PC-9 (cell line): ENCODE results near the gene CC2D2A. TPM values are rescaled to one million over a fixed set of nuclear protein-coding genes. Genes with fewer than 3 reads are reported as not detected.

Experiments
- Bru-seq: library from RNA; stranded (reverse); fragments of 400-500 nt; gene quantifications from one replicate; lab custom pipeline; 2021; lab: Mats Ljungman, UMichigan
- BruChase-seq, 2 experiments: library from RNA; stranded (reverse); fragments of 400-500 nt; gene quantifications; one replicate each; lab custom pipeline; 2021; lab: Mats Ljungman, UMichigan
- BruUV-seq: library from RNA; stranded (reverse); fragments of 400-500 nt; replicated peaks from 2 replicates; lab custom pipeline; 2021; lab: Mats Ljungman, UMichigan
- CTCF ChIA-PET: fragments of 300-600 bp; sonication (Branson Sonifier 250); formaldehyde crosslinking; loops from one replicate; lab custom pipeline; 2022; ENCODE audit warnings: antibody characterized with exemption; lab: Charles Lee
- POLR2A ChIA-PET: fragments of 300-600 bp; sonication (Branson Sonifier 250); formaldehyde crosslinking; loops from one replicate; lab custom pipeline; 2022; ENCODE audit warnings: antibody characterized with exemption; ENCODE audit not compliant: unreplicated experiment; lab: Charles Lee
- DNase-seq, 2 experiments: peaks; one replicate each; pipeline versions ENCODE4 v3.0.0 to v3.0.0-alpha.2; 2015 to 2022; ENCODE audit warnings: mixed read lengths in 1 of 2
- H2AFZ ChIP-seq: fragments of 200-600 bp; sonication (generic); 2 replicates; pipeline ENCODE4 v1.8.1; 2017; ENCODE audit warnings: antibody characterized with exemption
- H3F3A ChIP-seq: fragments of 200-600 bp; sonication (generic); 2 replicates; pipeline ENCODE4 v1.8.1; 2017; ENCODE audit warnings: antibody characterized with exemption, mild to moderate bottlenecking, low read depth; ENCODE audit not compliant: insufficient read depth
- H3K27ac ChIP-seq: fragments of 200-600 bp; sonication (generic); 2 replicates; pipeline ENCODE4 v1.6.1; 2016; ENCODE audit warnings: mixed run types
- H3K27me3 ChIP-seq: fragments of 200-600 bp; sonication (generic); 2 replicates; pipeline ENCODE4 v1.6.1; 2016; ENCODE audit warnings: low read depth, mixed run types; ENCODE audit not compliant: insufficient read depth
- H3K36me3 ChIP-seq: fragments of 200-600 bp; sonication (generic); 2 replicates; pipeline ENCODE4 v1.6.1; 2016; ENCODE audit warnings: low read depth, mixed run types
- H3K4me1 ChIP-seq: fragments of 200-600 bp; sonication (generic); replicated peaks from 2 replicates; pipeline ENCODE4 v1.6.1; 2016; ENCODE audit warnings: mixed run types; ENCODE audit not compliant: insufficient read depth
- H3K4me2 ChIP-seq: fragments of 200-600 bp; sonication (generic); 2 replicates; pipeline ENCODE4 v1.6.1; 2017; ENCODE audit warnings: mixed run types
- H3K4me3 ChIP-seq: fragments of 200-600 bp; sonication (generic); 2 replicates; pipeline ENCODE4 v1.6.1; 2016; ENCODE audit warnings: mixed run types
- H3K79me2 ChIP-seq: fragments of 200-600 bp; sonication (generic); 2 replicates; pipeline ENCODE4 v1.6.1; 2017; ENCODE audit warnings: low read depth, mixed run types
- H3K9me2 ChIP-seq: fragments of 200-600 bp; sonication (generic); 2 replicates; pipeline ENCODE4 v1.8.1; 2017; ENCODE audit warnings: mild to moderate bottlenecking; ENCODE audit not compliant: insufficient read depth
- H3K9me3 ChIP-seq: fragments of 200-600 bp; sonication (generic); 2 replicates; pipeline ENCODE4 v1.8.1; 2016; ENCODE audit warnings: low read depth; ENCODE audit not compliant: insufficient read depth
- H4K20me1 ChIP-seq: fragments of 200-600 bp; sonication (generic); 2 replicates; pipeline ENCODE4 v1.8.1; 2017; ENCODE audit not compliant: insufficient read depth
- CTCF ChIP-seq: fragments of 200-600 bp; sonication (generic); conservative IDR thresholded peaks from 2 replicates; pipeline ENCODE4 v1.6.1; 2017; ENCODE audit warnings: mixed run types, antibody characterized with exemption, mild to moderate bottlenecking, moderate library complexity
- EZH2 ChIP-seq: fragments of 200-600 bp; sonication (generic); IDR thresholded peaks from 2 replicates; pipeline ENCODE4 v1.8.0; 2017; ENCODE audit warnings: antibody characterized with exemption, low read depth
- intact Hi-C: fragments of 100-400 bp; cut with micrococcal nuclease; formaldehyde crosslinking; loops from one replicate; pipeline ENCODE4 v1.10.0; 2022; ENCODE audit not compliant: unreplicated experiment
- long read RNA-seq: library from polyadenylated mRNA; stranded (forward); transcript quantifications from one replicate; pipeline ENCODE4 v2.0.0, GENCODE V29; 2022
- total RNA-seq: library from RNA; stranded (reverse); gene quantifications from 2 replicates; pipeline ENCODE4 v1.2.3, GENCODE V29; 2021

The CC2D2A gene
- 6.9 and 7.0 TPM in 2 replicates for total RNA-seq
- Bru-seq, nascent RNA = percentile 34 among the genes with signal in this experiment
- BruChase-seq, experiment 1, labeled RNA remaining after a 2-hour chase = percentile 27 among the genes with signal in this experiment
- percentile 28 among the genes with signal in this experiment for BruChase-seq, experiment 2, labeled RNA remaining after a 6-hour chase
- long read RNA-seq, transcript CC2D2A-216 (5 exons, 1,474 nt) = major isoform, 5 of 16 reads
- long read RNA-seq, partial matches to known transcripts = 1 of 16 reads
- long read RNA-seq, other reads (novel, unspliced or antisense) = 6 of 16 reads

- intact Hi-C loops = no loop called here
- peak within 1 kb of the TSS; percentile 68 for H3K4me3 ChIP-seq
- no peak within 1 kb of the TSS for H3K27ac ChIP-seq
- no peaks in the 10 kb centered on the region for H3F3A ChIP-seq
- peak within 1 kb of the TSS; percentile 73 for H3K4me2 ChIP-seq
- no peaks in the 10 kb centered on the region for H3K36me3 ChIP-seq
- no peak for TF ChIP-seq CTCF
- peak; percentile 28 to 47 for DNase-seq
- H3K27me3 ChIP-seq = no peaks in the 10 kb centered on the region
- no peaks in the 10 kb centered on the region for H3K79me2 ChIP-seq
- H3K4me1 ChIP-seq = 0 out of 2 replicates have a peak, but pooled peaks cover 4% of the 10 kb centered on the region
- H3K9me3 ChIP-seq = no peaks in the 10 kb centered on the region
- no peaks in the 10 kb centered on the region for H4K20me1 ChIP-seq
- ChIA-PET CTCF (interaction anchor here (0.6 to 1.2 kb wide), 5 partner anchors 12 to 780 kb away, joined by 3 to 4 read pairs (median 3); no protein-coding TSS in a partner anchor), POLR2A (interaction anchor here (0.6 kb wide), 1 partner anchor 69 kb away, joined by 3 read pairs; no protein-coding TSS in a partner anchor)
- H2AFZ ChIP-seq = peak within 1 kb of the TSS; percentile 81
- BruUV-seq = no TSS peak
- no peaks in the 10 kb centered on the region for H3K9me2 ChIP-seq
Observed at GRCh38 chr4:15469402-15470127, at the start of gene CC2D2A. TSS of gene CC2D2A (plus strand) at chr4:15469882. CDS start at chr4:15475933, 6,051 bp downstream.

GRCh38 chr4:15420642-15421041 lies 49.0 kb upstream of the CC2D2A start:
- no peak overlapping the region for H2AFZ ChIP-seq
- H3K36me3 ChIP-seq = no peaks in the 10 kb centered on the region
- H3K79me2 ChIP-seq = no peaks in the 10 kb centered on the region
- DNase-seq = no peak
- no TSS peak for BruUV-seq
- H3K4me1 ChIP-seq = no peaks in the 10 kb centered on the region
- H3K27me3 ChIP-seq = no peaks in the 10 kb centered on the region
- POLR2A ChIA-PET = no interaction called here
- CTCF ChIA-PET = no interaction called here
- H3K9me3 ChIP-seq = no peaks in the 10 kb centered on the region
- intact Hi-C loops = no loop called here
- no peaks in the 10 kb centered on the region for H3F3A ChIP-seq
- no peak for TF ChIP-seq EZH2
- no peak for TF ChIP-seq CTCF
- no peaks in the 10 kb centered on the region for H4K20me1 ChIP-seq
- H3K4me2 ChIP-seq = no peak overlapping the region
- H3K27ac ChIP-seq = no peak overlapping the region
- H3K9me2 ChIP-seq = no peaks in the 10 kb centered on the region
- H3K4me3 ChIP-seq = no peak overlapping the region

GRCh38 chr4:15423285-15423711 lies 46.4 kb upstream of the CC2D2A start:
- CTCF ChIA-PET = no interaction called here
- DNase-seq = no peak
- no peaks in the 10 kb centered on the region for H3K9me3 ChIP-seq
- no peaks in the 10 kb centered on the region for H3K9me2 ChIP-seq
- no peaks in the 10 kb centered on the region for H3K79me2 ChIP-seq
- POLR2A ChIA-PET = no interaction called here
- TF ChIP-seq CTCF (no peak), EZH2 (no peak)
- no peak overlapping the region for H3K4me3 ChIP-seq
- no peak overlapping the region for H3K4me2 ChIP-seq
- no peak overlapping the region for H3K27ac ChIP-seq
- BruUV-seq = no TSS peak
- no peaks in the 10 kb centered on the region for H3K4me1 ChIP-seq
- no peaks in the 10 kb centered on the region for H3F3A ChIP-seq
- intact Hi-C loops = no loop called here
- H3K27me3 ChIP-seq = no peaks in the 10 kb centered on the region
- H3K36me3 ChIP-seq = no peaks in the 10 kb centered on the region
- no peaks in the 10 kb centered on the region for H4K20me1 ChIP-seq
- no peak overlapping the region for H2AFZ ChIP-seq
